Spleen (tissue), 11 donors: Measurements from ENCODE around the gene NUDT16. TPM values are rescaled to one million over a fixed set of nuclear protein-coding genes. Genes with fewer than 3 reads are reported as not detected.

ENCODE experiments used
- DNase-seq: peaks from one replicate; pipeline ENCODE4 v3.0.0-alpha.2; 2020
- H3K27ac ChIP-seq, 8 donors: fragments of 200-600 bp; sonication (generic) in 7 of 8; 1 replicate in 4 of 8; 2 replicates in 4 of 8; pipeline versions ENCODE4 v1.5.0 to v1.8.0; 2016 to 2021; ENCODE audit warnings: inconsistent platforms in 4 of 8, mild to moderate bottlenecking in 4 of 8, moderate library complexity in 1 of 8
- H3K27me3 ChIP-seq, 7 donors: fragments of 200-600 bp; sonication (generic) in 6 of 7; replicated peaks in 1 of 7; 1 replicate in 4 of 7; 2 replicates in 3 of 7; pipeline versions ENCODE4 v1.5.0 to v1.8.0; 2016 to 2021; ENCODE audit warnings: inconsistent platforms in 3 of 7, mild to moderate bottlenecking in 1 of 7
- H3K36me3 ChIP-seq, 6 donors: fragments of 200-600 bp; sonication (generic) in 5 of 6; 1 replicate in 4 of 6; 2 replicates in 2 of 6; pipeline versions ENCODE4 v1.5.0 to v1.8.0; 2016 to 2021; ENCODE audit warnings: inconsistent platforms in 2 of 6
- H3K4me1 ChIP-seq, 6 donors: fragments of 200-600 bp; sonication (generic) in 5 of 6; 1 replicate in 3 of 6; 2 replicates in 3 of 6; pipeline versions ENCODE4 v1.5.0 to v1.8.0; 2016 to 2021; ENCODE audit warnings: inconsistent platforms in 3 of 6
- H3K4me3 ChIP-seq, 8 donors: fragments of 200-600 bp; sonication (generic) in 7 of 8; 1 replicate in 4 of 8; 2 replicates in 4 of 8; pipeline versions ENCODE4 v1.5.0 to v1.8.0; 2016 to 2021; ENCODE audit warnings: inconsistent platforms in 4 of 8, mild to moderate bottlenecking in 4 of 8, moderate library complexity in 2 of 8
- H3K9me3 ChIP-seq, 8 donors: fragments of 200-600 bp; sonication (generic) in 7 of 8; 1 replicate in 4 of 8; 2 replicates in 4 of 8; pipeline versions ENCODE4 v1.5.0 to v1.8.0; 2016 to 2021; ENCODE audit warnings: inconsistent platforms in 4 of 8
- CTCF ChIP-seq, 11 experiments: fragments of 200-600 bp in 7 of 11; fragments of 450-650 bp in 4 of 11; sonication (generic) in 4 of 11; IDR thresholded peaks in 8 of 11; conservative IDR thresholded peaks in 3 of 11; 1 replicate in 7 of 11; 2 replicates in 4 of 11; pipeline versions ENCODE4 v1.4.0 to v1.8.0; 2016 to 2021; ENCODE audit warnings: antibody characterized with exemption in 11 of 11, inconsistent platforms in 4 of 11, mild to moderate bottlenecking in 1 of 11
- POLR2A ChIP-seq, 3 donors: fragments of 450-650 bp; IDR thresholded peaks; one replicate each; pipeline ENCODE4 v1.5.1; 2017; ENCODE audit warnings: antibody characterized with exemption in 3 of 3, mild to moderate bottlenecking in 1 of 3
- POLR2AphosphoS5 ChIP-seq, 3 donors: sonication (generic); formaldehyde crosslinking; IDR thresholded peaks; one replicate each; pipeline ENCODE4 v1.5.1; 2017; ENCODE audit warnings: antibody characterized with exemption in 3 of 3
- WGBS, 5 donors: extraction: QIAGEN DNeasy Blood & Tissue Kit in 3 of 5; methylation state at CpG; one replicate each; pipeline versions ENCODE4 v1.1.5 to v1.1.7; 2013 to 2018; 5-methylcytosine and 5-hydroxymethylcytosine counted together
- intact Hi-C: fragments of 100-400 bp; cut with DNase I; formaldehyde crosslinking; loops from one replicate; pipeline ENCODE4 v1.15.0; 2023; ENCODE audit warnings: low total_unique reads
- polyA plus RNA-seq, 3 donors: library from polyadenylated mRNA; stranded (reverse); fragments of 200-250 nt; gene quantifications; one replicate each; pipeline ENCODE4 v1.2.1, GENCODE V29; 2013
- total RNA-seq, 7 donors: library from RNA; depleted of rRNA in 3 of 7; stranded (reverse); fragments of >200 nt in 3 of 7; fragmentation: NEBNext Ultra II Directional in 4 of 7; extraction: Animal tissue kit (Norgen Biotek cat#: 25700) in 4 of 7; gene quantifications; one replicate each; pipeline versions ENCODE4 v1.1.0 to v1.2.1, GENCODE V29; 2016 to 2021
- donor health status: healthy with polysubstance abuse.
- donor health status: DM: no; HTN: no; CAD: no; lungs with moderate emphysema.
- donor health status: DM: no; HTN: no; CAD: no.
- donor health status: Bipolar disorder and iron deficiency.
- donor health status: healthy.
- donor health status: DM: no; HTN: no; CAD: no.
- donor health status: DM: yes; HTN: yes; CAD: no.

NUDT16 gene
- total and polyA plus RNA-seq, 10 donors = 13.2 to 64.5 (median 23.1) TPM

- Histone ChIP-seq H3K4me1 (peaks cover 23 to 71% (median 56%) of the 10 kb centered on the region in 6 donors), H3K27me3 (no peaks in the 10 kb centered on the region), H3K4me3 (peak overlapping the region in 1 of 8 donors; percentile 26), H3K36me3 (peaks cover 0 to 32% (median 3%) of the 10 kb centered on the region in 6 donors), H3K27ac (peak overlapping the region; percentile 51 to 94 (median 82)), H3K9me3 (no peaks in the 10 kb centered on the region)
- peak; percentile 88 for DNase-seq
- TF ChIP-seq POLR2A (IDR thresholded peaks at IDR 0.05) = no peak
- TF ChIP-seq CTCF (IDR thresholded peaks at IDR 0.05 in 8 of 11, conservative IDR thresholded peaks at IDR 0.05 in 3 of 11) = no peak
- TF ChIP-seq POLR2AphosphoS5 (IDR thresholded peaks at IDR 0.05) = peak in 2 of 3 donors; percentile 32 to 87
- 12 to 17% (median 13%) methylated on average over 6 of the region's 6 CpGs for WGBS, 5 donors
- intact Hi-C loops = loop anchor here (10.0 kb wide), 1 partner anchor 118 kb away; the partner anchor contains the start of gene MRPL3
These were observed 5.0 kb downstream of the NUDT16 start for GRCh38 chr3:131386429-131387165.

GRCh38 chr3:131387796-131388489 is 6.4 kb downstream of the NUDT16 start:
- TF ChIP-seq CTCF (IDR thresholded peaks at IDR 0.05 in 8 of 11, conservative IDR thresholded peaks at IDR 0.05 in 3 of 11) (no peak), POLR2A (IDR thresholded peaks at IDR 0.05) (no peak), POLR2AphosphoS5 (IDR thresholded peaks at IDR 0.05) (no peak)
- H3K36me3 ChIP-seq = peaks cover 0 to 31% (median 3%) of the 10 kb centered on the region in 6 donors

GRCh38 chr3:131388490-131388799 is 6.9 kb downstream of the NUDT16 start:
- no peak for DNase-seq
- H3K27me3 ChIP-seq = no peaks in the 10 kb centered on the region
- H3K27ac ChIP-seq = peak overlapping the region in 3 of 8 donors; percentile 85 to 94 (median 87)
- no peaks in the 10 kb centered on the region for H3K9me3 ChIP-seq
- TF ChIP-seq CTCF (IDR thresholded peaks at IDR 0.05 in 8 of 11, conservative IDR thresholded peaks at IDR 0.05 in 3 of 11) = no peak
- no peak for TF ChIP-seq POLR2AphosphoS5 (IDR thresholded peaks at IDR 0.05)
- no peak for TF ChIP-seq POLR2A (IDR thresholded peaks at IDR 0.05)
- H3K4me1 ChIP-seq = peaks cover 12 to 55% (median 41%) of the 10 kb centered on the region in 6 donors
- H3K36me3 ChIP-seq = peaks cover 0 to 26% (median 2%) of the 10 kb centered on the region in 6 donors
- intact Hi-C loops = loop anchor here (10.0 kb wide), 1 partner anchor 116 kb away; the partner anchor contains the start of gene MRPL3
- H3K4me3 ChIP-seq = no peak overlapping the region
- 28 to 40% (median 30%) methylated on average over 2 of the region's 2 CpGs for WGBS, 5 donors

More at GRCh38 chr3:131387796-131388489, 6.4 kb downstream of the NUDT16 start:
- Histone ChIP-seq H3K9me3 (no peaks in the 10 kb centered on the region), H3K27ac (peak overlapping the region in 7 of 8 donors; percentile 51 to 94 (median 84)), H3K27me3 (no peaks in the 10 kb centered on the region), H3K4me3 (no peak overlapping the region), H3K4me1 (peaks cover 15 to 60% (median 45%) of the 10 kb centered on the region in 6 donors)
- no peak for DNase-seq
- 59 to 79% (median 67%) methylated on average over 1 of the region's 1 CpG for WGBS, 5 donors
- intact Hi-C loops = loop anchor here (10.0 kb wide), 1 partner anchor 117 kb away; the partner anchor contains the start of gene MRPL3

- intact Hi-C loops = no loop called here
These were observed 8.8 kb downstream of the NUDT16 start for GRCh38 chr3:131390331-131390730.

More at GRCh38 chr3:131390331-131390730, 8.8 kb downstream of the NUDT16 start:
- no peak for DNase-seq
- Histone ChIP-seq H3K36me3 (peaks cover 0 to 7% (median 0%) of the 10 kb centered on the region in 6 donors), H3K4me1 (peaks cover 12 to 36% (median 31%) of the 10 kb centered on the region in 6 donors), H3K27ac (peak overlapping the region in 2 of 8 donors; percentile 26 to 41), H3K27me3 (no peaks in the 10 kb centered on the region), H3K9me3 (no peaks in the 10 kb centered on the region), H3K4me3 (no peak overlapping the region)
- WGBS, 5 donors = 88 to 95% (median 91%) methylated on average over 2 of the region's 2 CpGs
- TF ChIP-seq POLR2A (IDR thresholded peaks at IDR 0.05) = no peak
- no peak for TF ChIP-seq POLR2AphosphoS5 (IDR thresholded peaks at IDR 0.05)
- TF ChIP-seq CTCF (IDR thresholded peaks at IDR 0.05 in 8 of 11, conservative IDR thresholded peaks at IDR 0.05 in 3 of 11) = no peak
